ENCODE results near the gene AFDN.

Gene AFDN

DNA sequence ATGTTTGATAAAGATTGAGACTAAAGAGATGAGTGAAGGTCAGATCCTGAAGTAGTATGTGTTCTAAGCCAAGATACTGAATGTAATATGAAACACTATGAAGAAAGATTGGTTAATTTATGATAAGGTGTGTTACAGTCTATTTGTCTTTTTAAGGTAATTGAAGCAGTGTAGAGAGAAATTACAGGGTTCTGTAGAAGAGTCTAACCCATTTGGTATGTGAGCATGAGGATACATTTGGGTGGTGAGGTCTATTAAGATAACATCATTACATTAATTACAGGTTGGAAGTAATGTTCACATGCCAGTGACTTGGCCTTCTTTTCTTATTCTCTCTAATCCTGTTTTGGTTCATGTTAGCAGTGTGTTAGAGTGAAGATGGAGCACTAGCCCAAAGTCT lies 61.4 kb downstream of the AFDN start:
- no peak for DNase-seq (ENCODE audit: low read depth)

DNA sequence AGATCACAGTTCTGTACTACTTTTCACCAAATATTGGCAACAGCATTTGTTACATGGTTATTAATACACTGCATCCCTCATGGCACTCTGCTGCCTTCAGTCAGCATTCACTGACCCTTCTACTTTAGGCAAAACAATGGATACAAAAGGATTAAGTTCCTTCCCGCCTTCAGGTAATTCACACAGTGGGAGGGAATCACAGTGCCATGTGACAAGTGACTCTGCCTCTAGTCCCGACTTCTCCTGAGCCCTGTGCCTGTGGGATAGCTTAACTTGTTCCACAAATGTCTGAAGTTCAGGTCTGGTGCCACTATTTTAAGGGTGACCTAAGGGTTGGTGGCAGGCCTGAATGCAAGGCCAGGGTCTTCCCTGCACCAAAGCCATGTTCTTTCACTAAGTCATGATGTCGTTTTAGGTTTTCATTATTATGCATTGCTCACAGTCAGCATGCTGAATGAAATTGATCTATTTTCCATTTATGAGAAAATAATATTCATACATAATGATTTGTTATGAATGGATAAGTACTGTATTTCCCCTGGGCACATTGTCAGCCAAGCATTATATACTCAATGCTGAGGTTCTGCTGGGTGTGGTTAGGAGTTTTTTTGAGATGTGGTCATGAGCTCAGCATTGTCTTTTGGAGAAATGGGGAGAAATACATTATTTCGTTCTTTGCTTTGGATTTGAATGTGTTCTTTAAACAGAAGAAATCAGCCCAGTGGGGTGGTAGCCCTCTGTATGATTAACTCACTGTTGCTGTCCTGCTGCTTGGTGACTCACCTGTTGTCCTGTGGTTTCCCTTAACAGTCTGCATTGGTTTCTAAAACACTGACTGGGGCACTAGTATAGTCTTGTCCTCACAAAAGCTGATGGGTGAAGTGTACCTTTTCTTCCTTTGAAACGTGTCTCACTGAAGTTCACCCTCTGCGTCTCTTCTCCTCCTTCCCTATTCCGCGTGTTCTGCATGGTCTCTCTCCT lies 66.4 kb downstream of the AFDN start:
- peak; percentile 18 for DNase-seq (ENCODE audit: low read depth)
- H3K4me3 ChIP-seq (replicated peaks; ENCODE audit: low read depth, low read length), result no peak overlapping the region
- TF ChIP-seq, protein P1, sequence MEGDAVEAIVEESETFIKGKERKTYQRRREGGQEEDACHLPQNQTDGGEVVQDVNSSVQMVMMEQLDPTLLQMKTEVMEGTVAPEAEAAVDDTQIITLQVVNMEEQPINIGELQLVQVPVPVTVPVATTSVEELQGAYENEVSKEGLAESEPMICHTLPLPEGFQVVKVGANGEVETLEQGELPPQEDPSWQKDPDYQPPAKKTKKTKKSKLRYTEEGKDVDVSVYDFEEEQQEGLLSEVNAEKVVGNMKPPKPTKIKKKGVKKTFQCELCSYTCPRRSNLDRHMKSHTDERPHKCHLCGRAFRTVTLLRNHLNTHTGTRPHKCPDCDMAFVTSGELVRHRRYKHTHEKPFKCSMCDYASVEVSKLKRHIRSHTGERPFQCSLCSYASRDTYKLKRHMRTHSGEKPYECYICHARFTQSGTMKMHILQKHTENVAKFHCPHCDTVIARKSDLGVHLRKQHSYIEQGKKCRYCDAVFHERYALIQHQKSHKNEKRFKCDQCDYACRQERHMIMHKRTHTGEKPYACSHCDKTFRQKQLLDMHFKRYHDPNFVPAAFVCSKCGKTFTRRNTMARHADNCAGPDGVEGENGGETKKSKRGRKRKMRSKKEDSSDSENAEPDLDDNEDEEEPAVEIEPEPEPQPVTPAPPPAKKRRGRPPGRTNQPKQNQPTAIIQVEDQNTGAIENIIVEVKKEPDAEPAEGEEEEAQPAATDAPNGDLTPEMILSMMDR (IDR thresholded peaks at IDR 0.05; ENCODE audit: low read length, missing control alignments), result no peak

More for the DNA sequence above, 61.4 kb downstream of the AFDN start:
- TF ChIP-seq, protein P1 (IDR thresholded peaks at IDR 0.05; ENCODE audit: low read length, missing control alignments), result no peak
- no peak overlapping the region for H3K4me3 ChIP-seq (replicated peaks; ENCODE audit: low read depth, low read length)

- no peak overlapping the region for H3K4me3 ChIP-seq (replicated peaks; ENCODE audit: low read depth, low read length)
- no peak for DNase-seq (ENCODE audit: low read depth)
- TF ChIP-seq, protein P1 (IDR thresholded peaks at IDR 0.05; ENCODE audit: low read length, missing control alignments), result no peak
These were observed 68.3 kb downstream of the AFDN start for GRCh38 chr6:167894965-167895364.

DNA sequence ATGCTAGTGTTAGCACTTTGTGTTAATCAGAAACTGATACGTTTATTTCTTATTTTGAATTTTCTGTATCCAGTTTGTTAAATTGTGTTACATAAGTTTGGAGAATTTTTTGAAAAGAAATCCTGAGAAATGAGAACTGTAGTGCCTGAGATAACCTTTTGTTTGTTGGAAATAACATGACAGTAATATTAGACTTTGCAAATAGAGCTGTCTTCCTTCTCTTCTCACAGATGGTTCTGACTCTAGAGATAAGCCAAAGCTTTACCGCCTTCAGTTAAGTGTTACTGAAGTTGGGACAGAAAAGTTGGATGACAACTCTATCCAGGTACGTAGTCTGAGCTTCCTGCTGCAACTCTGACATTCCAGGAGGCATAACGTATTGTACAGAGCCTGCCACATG lies 69.9 kb downstream of the AFDN start:
- TF ChIP-seq, protein P1 (IDR thresholded peaks at IDR 0.05; ENCODE audit: low read length, missing control alignments), result no peak
- DNase-seq (ENCODE audit: low read depth), result no peak
- H3K4me3 ChIP-seq (replicated peaks; ENCODE audit: low read depth, low read length), result no peak overlapping the region

DNA sequence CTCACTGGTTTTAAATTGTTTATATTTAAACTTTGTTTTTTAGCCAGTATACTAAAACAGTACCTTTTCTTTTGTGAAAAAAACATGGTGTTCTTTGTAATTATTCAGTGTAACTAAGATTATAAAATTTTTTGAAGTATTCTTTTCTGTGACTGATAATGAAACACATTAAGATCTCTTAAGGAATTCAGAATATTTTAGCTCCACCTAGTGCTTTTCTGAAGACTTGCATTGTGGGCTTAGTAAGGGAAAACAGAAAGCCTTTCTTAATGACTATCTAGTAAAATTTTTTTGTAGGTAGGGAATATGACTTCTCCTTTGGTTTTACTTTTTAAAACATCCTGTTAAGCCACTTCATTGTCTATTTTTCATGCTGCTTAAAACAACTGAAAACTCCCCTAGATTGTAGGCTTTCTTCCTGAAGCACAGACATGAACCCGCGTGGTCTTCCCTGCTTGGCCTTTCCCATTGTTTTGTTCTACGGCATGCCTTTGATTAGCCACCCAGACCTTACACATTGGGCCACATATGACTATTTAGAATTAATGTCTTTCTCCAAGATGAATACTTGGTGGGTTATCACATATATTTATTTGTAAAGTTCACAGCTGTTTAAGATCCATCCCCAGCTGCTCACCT lies 72.1 kb downstream of the AFDN start:
- DNase-seq (ENCODE audit: low read depth), result peak; percentile 70
- TF ChIP-seq, protein P1 (IDR thresholded peaks at IDR 0.05; ENCODE audit: low read length, missing control alignments), result peak; percentile 81

GRCh38 chr6:167904791-167905190 lies 78.1 kb downstream of the AFDN start:
- TF ChIP-seq, protein P1 (IDR thresholded peaks at IDR 0.05; ENCODE audit: low read length, missing control alignments), result no peak
- no peak overlapping the region for H3K4me3 ChIP-seq (replicated peaks; ENCODE audit: low read depth, low read length)
- no peak for DNase-seq (ENCODE audit: low read depth)

More for the DNA sequence above, 72.1 kb downstream of the AFDN start:
- no peak overlapping the region for H3K4me3 ChIP-seq (replicated peaks; ENCODE audit: low read depth, low read length)

Measured in fibroblast of pulmonary artery (primary cell).